Stimulated activated CD4-positive, alpha-beta T cell treated with anti-CD3 and anti-CD28 coated beads, Interleukin-1b, Interleukin-23, amount 100 ng/mL, for 1 hour (primary cell): ENCODE results near the gene CLSTN1.

Source experiments
- DNase-seq, 2 donors: peaks; one replicate each; pipeline ENCODE4 v3.0.0-alpha.2; 2020; ENCODE audit warnings: low read depth in 2 of 2

Gene CLSTN1

GRCh38 chr1:9823943-9824701 is at the start of gene CLSTN1:
CLSTN1 (minus strand) TSS chr1:9823965; CDS start chr1:9823733, 232 bp downstream.
- DNase-seq, result peak; percentile 75 to 82

- DNase-seq, result no peak
Measured at GRCh38 chr1:9873385-9873784, 49.6 kb upstream of the CLSTN1 start.

- DNase-seq, result no peak
Measured at GRCh38 chr1:9872430-9873165, 48.8 kb upstream of the CLSTN1 start.

GRCh38 chr1:9871707-9872425 is 48.1 kb upstream of the CLSTN1 start:
- DNase-seq, result no peak

GRCh38 chr1:9871021-9871420 is 47.3 kb upstream of the CLSTN1 start:
- no peak for DNase-seq

- DNase-seq, result no peak
Measured at GRCh38 chr1:9870572-9870971, 46.8 kb upstream of the CLSTN1 start.

- no peak for DNase-seq
Measured at GRCh38 chr1:9869831-9870251, 46.1 kb upstream of the CLSTN1 start.

GRCh38 chr1:9868244-9868590 is 44.5 kb upstream of the CLSTN1 start:
- no peak for DNase-seq

GRCh38 chr1:9867408-9868243 is 43.9 kb upstream of the CLSTN1 start:
- peak; percentile 81 to 83 for DNase-seq

- DNase-seq, result no peak
Measured at GRCh38 chr1:9866836-9867235, 43.1 kb upstream of the CLSTN1 start.

GRCh38 chr1:9865724-9866123 is 42.0 kb upstream of the CLSTN1 start:
- no peak for DNase-seq

GRCh38 chr1:9863371-9863770 is 39.6 kb upstream of the CLSTN1 start:
- no peak for DNase-seq

GRCh38 chr1:9861360-9861759 is 37.6 kb upstream of the CLSTN1 start:
- DNase-seq, result no peak

- no peak for DNase-seq
Measured at GRCh38 chr1:9860887-9861286, 37.1 kb upstream of the CLSTN1 start.

- no peak for DNase-seq
Measured at GRCh38 chr1:9859281-9860014, 35.7 kb upstream of the CLSTN1 start.

- DNase-seq, result no peak
Measured at GRCh38 chr1:9858293-9859035, 34.7 kb upstream of the CLSTN1 start.

GRCh38 chr1:9855186-9855585 is 31.4 kb upstream of the CLSTN1 start:
- no peak for DNase-seq

- DNase-seq, result no peak
Measured at GRCh38 chr1:9853249-9853595, 29.5 kb upstream of the CLSTN1 start.

- no peak for DNase-seq
Measured at GRCh38 chr1:9852410-9853248, 28.9 kb upstream of the CLSTN1 start.

- DNase-seq, result no peak
Measured at GRCh38 chr1:9852004-9852403, 28.2 kb upstream of the CLSTN1 start.
